Measurements from ENCODE around the gene CIRBP.

- TF ChIP-seq CTCF (IDR thresholded peaks at IDR 0.05) (no peak), TCF7L2 (IDR thresholded peaks at IDR 0.05; ENCODE audit: low read depth, low read length) (no peak), SIN3A (IDR thresholded peaks at IDR 0.05; ENCODE audit: borderline replicate concordance, insufficient read depth, low read depth, low read length) (no peak; the same call in 1 of the 2 replicates)
- TF ChIP-seq, protein P1, sequence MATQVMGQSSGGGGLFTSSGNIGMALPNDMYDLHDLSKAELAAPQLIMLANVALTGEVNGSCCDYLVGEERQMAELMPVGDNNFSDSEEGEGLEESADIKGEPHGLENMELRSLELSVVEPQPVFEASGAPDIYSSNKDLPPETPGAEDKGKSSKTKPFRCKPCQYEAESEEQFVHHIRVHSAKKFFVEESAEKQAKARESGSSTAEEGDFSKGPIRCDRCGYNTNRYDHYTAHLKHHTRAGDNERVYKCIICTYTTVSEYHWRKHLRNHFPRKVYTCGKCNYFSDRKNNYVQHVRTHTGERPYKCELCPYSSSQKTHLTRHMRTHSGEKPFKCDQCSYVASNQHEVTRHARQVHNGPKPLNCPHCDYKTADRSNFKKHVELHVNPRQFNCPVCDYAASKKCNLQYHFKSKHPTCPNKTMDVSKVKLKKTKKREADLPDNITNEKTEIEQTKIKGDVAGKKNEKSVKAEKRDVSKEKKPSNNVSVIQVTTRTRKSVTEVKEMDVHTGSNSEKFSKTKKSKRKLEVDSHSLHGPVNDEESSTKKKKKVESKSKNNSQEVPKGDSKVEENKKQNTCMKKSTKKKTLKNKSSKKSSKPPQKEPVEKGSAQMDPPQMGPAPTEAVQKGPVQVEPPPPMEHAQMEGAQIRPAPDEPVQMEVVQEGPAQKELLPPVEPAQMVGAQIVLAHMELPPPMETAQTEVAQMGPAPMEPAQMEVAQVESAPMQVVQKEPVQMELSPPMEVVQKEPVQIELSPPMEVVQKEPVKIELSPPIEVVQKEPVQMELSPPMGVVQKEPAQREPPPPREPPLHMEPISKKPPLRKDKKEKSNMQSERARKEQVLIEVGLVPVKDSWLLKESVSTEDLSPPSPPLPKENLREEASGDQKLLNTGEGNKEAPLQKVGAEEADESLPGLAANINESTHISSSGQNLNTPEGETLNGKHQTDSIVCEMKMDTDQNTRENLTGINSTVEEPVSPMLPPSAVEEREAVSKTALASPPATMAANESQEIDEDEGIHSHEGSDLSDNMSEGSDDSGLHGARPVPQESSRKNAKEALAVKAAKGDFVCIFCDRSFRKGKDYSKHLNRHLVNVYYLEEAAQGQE (IDR thresholded peaks at IDR 0.05; ENCODE audit: insufficient read depth in 1 of 2, low read depth in 2 of 2, low read length in 1 of 2): no peak
These were observed 19.7 kb upstream of the CIRBP start for GRCh38 chr19:1249298-1249989.

Measured in Panc1 (cell line).